Lung (tissue), 12 donors: ENCODE data around the gene PLK5. TPM values are rescaled to one million over a fixed set of nuclear protein-coding genes. Genes with fewer than 3 reads are reported as not detected.

Experiments
- ATAC-seq: fragments of 200-7000 bp; cut with Tn5 transposase; one replicate; pipeline ENCODE4 v1.9.1; 2020; ENCODE audit warnings: moderate number of reproducible peaks; ENCODE audit not compliant: insufficient read depth, low FRiP score
- DNase-seq, 3 donors: peaks; one replicate each; pipeline ENCODE4 v3.0.0-alpha.2; 2013 to 2017
- H3K27ac ChIP-seq, 2 donors: one replicate each; pipeline ENCODE4 v1.5.1; 2013; ENCODE audit warnings: mild to moderate bottlenecking in 2 of 2, moderate library complexity in 2 of 2, control low read depth in 1 of 2, inconsistent platforms in 1 of 2, low read depth in 1 of 2, low read length in 1 of 2
- H3K27me3 ChIP-seq, 3 donors: one replicate each; pipeline ENCODE4 v1.5.1; 2013; ENCODE audit warnings: low read length in 2 of 3; ENCODE audit not compliant: control insufficient read depth in 3 of 3, insufficient read depth in 3 of 3
- H3K36me3 ChIP-seq, 4 donors: one replicate each; pipeline ENCODE4 v1.5.1; 2013; ENCODE audit warnings: low read length in 4 of 4, mild to moderate bottlenecking in 1 of 4, moderate library complexity in 1 of 4; ENCODE audit not compliant: control insufficient read depth in 4 of 4, insufficient read depth in 4 of 4
- H3K4me1 ChIP-seq, 5 donors: one replicate each; pipeline ENCODE4 v1.5.1; 2013; ENCODE audit warnings: low read length in 5 of 5, mild to moderate bottlenecking in 2 of 5, moderate library complexity in 1 of 5; ENCODE audit not compliant: control insufficient read depth in 5 of 5, insufficient read depth in 5 of 5
- H3K4me3 ChIP-seq: one replicate; pipeline ENCODE4 v1.5.1; 2013; ENCODE audit warnings: mild to moderate bottlenecking, control low read depth, moderate library complexity
- H3K9ac ChIP-seq, 2 donors: one replicate each; pipeline ENCODE4 v1.5.1; 2013; ENCODE audit warnings: low read length in 2 of 2, control low read depth in 1 of 2; ENCODE audit not compliant: insufficient read depth in 1 of 2
- H3K9me3 ChIP-seq, 4 donors: one replicate each; pipeline ENCODE4 v1.5.1; 2013; ENCODE audit warnings: low read length in 3 of 4, mild to moderate bottlenecking in 1 of 4, moderate library complexity in 1 of 4; ENCODE audit not compliant: control insufficient read depth in 4 of 4, insufficient read depth in 3 of 4
- WGBS, 2 donors: extraction: QIAGEN DNeasy Blood & Tissue Kit; methylation state at CpG; one replicate each; pipeline ENCODE4 v1.1.7; 2013; 5-methylcytosine and 5-hydroxymethylcytosine counted together
- polyA plus RNA-seq, 2 donors: library from polyadenylated mRNA; stranded (reverse); fragments of 200-250 nt; gene quantifications; one replicate each; pipeline ENCODE4 v1.2.1, GENCODE V29; 2013
- total RNA-seq, 2 donors: library from RNA; depleted of rRNA in 1 of 2; stranded (reverse); fragments of >200 nt in 1 of 2; gene quantifications; one replicate each; pipeline ENCODE4 v1.2.1, GENCODE V29; 2014 to 2021
- TF ChIP-seq, protein P1 (sequence below): IDR thresholded peaks from 2 replicates; pipeline ENCODE4 v1.5.1; 2012; ENCODE audit warnings: mild to moderate bottlenecking; ENCODE audit errors: control extremely low read depth, extremely low read depth
- donor health status: control.
- donor health status: control.
- donor health status: Bipolar disorder and iron deficiency.
- donor health status: healthy.
- donor health status: DM: yes; HTN: yes; CAD: no.

Gene PLK5
- total and polyA plus RNA-seq, 4 donors = 0.09 TPM; not detected in 3

DNA sequence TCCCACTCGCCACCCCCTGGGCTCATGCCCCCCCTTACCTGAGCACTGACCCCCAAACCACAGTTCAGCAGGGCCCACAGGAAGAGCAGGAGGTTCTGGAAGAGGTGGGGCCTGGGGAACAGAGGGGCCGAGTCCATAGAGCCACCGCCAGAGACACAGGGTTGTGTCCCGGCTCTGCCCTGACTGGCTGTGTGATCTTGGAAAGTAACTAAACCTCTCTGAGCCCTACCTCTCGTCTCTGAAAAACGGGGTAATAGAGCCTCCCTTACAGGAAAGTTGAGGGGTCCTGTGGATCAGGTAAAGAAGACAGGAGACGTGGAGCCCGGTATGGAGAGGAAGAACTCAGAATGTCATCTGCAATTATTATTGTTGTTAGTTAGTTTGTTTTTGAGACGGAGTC, 13.1 kb upstream of the PLK5 start:
- no peak for ATAC-seq
- peaks cover 0 to 40% (median 21%) of the 10 kb centered on the region in 3 donors for H3K27me3 ChIP-seq

GRCh38 chr19:1511318-1512317, 12.3 kb upstream of the PLK5 start:
- Histone ChIP-seq H3K27me3 (peaks cover 0 to 43% (median 21%) of the 10 kb centered on the region in 3 donors), H3K4me1 (peaks cover 0 to 3% (median 0%) of the 10 kb centered on the region in 5 donors), H3K27ac (peak overlapping the region in 1 of 2 donors; percentile 96), H3K36me3 (no peaks in the 10 kb centered on the region), H3K9me3 (peaks cover 0 to 8% (median 0%) of the 10 kb centered on the region in 4 donors), H3K9ac (no peak overlapping the region), H3K4me3 (no peak overlapping the region)
- 49 to 56% methylated on average over 18 to 22 of the region's 22 CpGs for WGBS, 2 donors
- no peak for ATAC-seq
- no peak for DNase-seq
- TF ChIP-seq, protein P1, sequence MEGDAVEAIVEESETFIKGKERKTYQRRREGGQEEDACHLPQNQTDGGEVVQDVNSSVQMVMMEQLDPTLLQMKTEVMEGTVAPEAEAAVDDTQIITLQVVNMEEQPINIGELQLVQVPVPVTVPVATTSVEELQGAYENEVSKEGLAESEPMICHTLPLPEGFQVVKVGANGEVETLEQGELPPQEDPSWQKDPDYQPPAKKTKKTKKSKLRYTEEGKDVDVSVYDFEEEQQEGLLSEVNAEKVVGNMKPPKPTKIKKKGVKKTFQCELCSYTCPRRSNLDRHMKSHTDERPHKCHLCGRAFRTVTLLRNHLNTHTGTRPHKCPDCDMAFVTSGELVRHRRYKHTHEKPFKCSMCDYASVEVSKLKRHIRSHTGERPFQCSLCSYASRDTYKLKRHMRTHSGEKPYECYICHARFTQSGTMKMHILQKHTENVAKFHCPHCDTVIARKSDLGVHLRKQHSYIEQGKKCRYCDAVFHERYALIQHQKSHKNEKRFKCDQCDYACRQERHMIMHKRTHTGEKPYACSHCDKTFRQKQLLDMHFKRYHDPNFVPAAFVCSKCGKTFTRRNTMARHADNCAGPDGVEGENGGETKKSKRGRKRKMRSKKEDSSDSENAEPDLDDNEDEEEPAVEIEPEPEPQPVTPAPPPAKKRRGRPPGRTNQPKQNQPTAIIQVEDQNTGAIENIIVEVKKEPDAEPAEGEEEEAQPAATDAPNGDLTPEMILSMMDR = no peak

More for the DNA sequence above, 13.1 kb upstream of the PLK5 start:
- no peaks in the 10 kb centered on the region for H3K36me3 ChIP-seq
- WGBS, 2 donors = 38 to 48% methylated on average over 9 of the region's 9 CpGs
- DNase-seq = no peak
- H3K4me1 ChIP-seq = peaks cover 0 to 3% (median 0%) of the 10 kb centered on the region in 5 donors
- H3K9ac ChIP-seq = no peak overlapping the region
- H3K9me3 ChIP-seq = peaks cover 0 to 5% (median 0%) of the 10 kb centered on the region in 4 donors
- H3K27ac ChIP-seq = no peak overlapping the region
- TF ChIP-seq, protein P1 = no peak
- no peak overlapping the region for H3K4me3 ChIP-seq

- peaks cover 0 to 7% (median 0%) of the 10 kb centered on the region in 4 donors for H3K9me3 ChIP-seq
- ATAC-seq (peak; percentile 46), DNase-seq (no peak)
- no peak within 1 kb of the TSS for H3K9ac ChIP-seq
- H3K4me1 ChIP-seq = peaks cover 0 to 1% (median 0%) of the 10 kb centered on the region in 5 donors
- H3K36me3 ChIP-seq = no peaks in the 10 kb centered on the region
- peaks cover 0 to 44% (median 21%) of the 10 kb centered on the region in 3 donors for H3K27me3 ChIP-seq
- no peak within 1 kb of the TSS for H3K4me3 ChIP-seq
- 3 to 6% methylated on average over 51 to 78 of the region's 78 CpGs for WGBS, 2 donors
- TF ChIP-seq, protein P1 = no peak
- peak within 1 kb of the TSS in 1 of 2 donors; percentile 96 for H3K27ac ChIP-seq
These were observed 11.0 kb upstream of the PLK5 start, which contains the start of gene ADAMTSL5 for GRCh38 chr19:1512671-1513498. Gene ADAMTSL5, minus strand, starts transcription at chr19:1513019. Its CDS starts 2,076 bp downstream, at chr19:1510943.
